H1 (cell line): Measurements from ENCODE around the gene GNG7. TPM values are rescaled to one million over a fixed set of nuclear protein-coding genes. Genes with fewer than 3 reads are reported as not detected.

Source experiments
- E2F6 ChIP-seq: IDR thresholded peaks from 2 replicates; pipeline ENCODE4 v1.6.1; 2012; ENCODE audit warnings: inconsistent platforms
- polyA plus RNA-seq, 7 experiments: library from polyadenylated mRNA; depleted of rRNA in 3 of 7; stranded (reverse) in 5 of 7; unstranded in 2 of 7; fragments of >200 nt in 5 of 7; fragments of 200-250 nt in 2 of 7; gene quantifications; 1 replicate in 5 of 7; 2 replicates in 1 of 7; 4 replicates in 1 of 7; pipeline versions ENCODE4 v1.2.1 to v1.2.3, GENCODE V29; 2011 to 2013; ENCODE audit warnings: missing spikeins in 2 of 7, mixed read lengths in 2 of 7
- total RNA-seq: library from RNA; stranded (reverse); fragmentation: NEBNext Ultra II Directional; extraction: Animal tissue kit (Norgen Biotek cat#: 25700); gene quantifications from 2 replicates; pipeline ENCODE4 v1.2.1, GENCODE V29; 2021

GNG7 gene
- total and polyA plus RNA-seq, 2 of the 8 experiments (the other 6 are each of a cell fraction or from before 2014, with no cell fraction given): 2.8 to 7.8 TPM

DNA sequence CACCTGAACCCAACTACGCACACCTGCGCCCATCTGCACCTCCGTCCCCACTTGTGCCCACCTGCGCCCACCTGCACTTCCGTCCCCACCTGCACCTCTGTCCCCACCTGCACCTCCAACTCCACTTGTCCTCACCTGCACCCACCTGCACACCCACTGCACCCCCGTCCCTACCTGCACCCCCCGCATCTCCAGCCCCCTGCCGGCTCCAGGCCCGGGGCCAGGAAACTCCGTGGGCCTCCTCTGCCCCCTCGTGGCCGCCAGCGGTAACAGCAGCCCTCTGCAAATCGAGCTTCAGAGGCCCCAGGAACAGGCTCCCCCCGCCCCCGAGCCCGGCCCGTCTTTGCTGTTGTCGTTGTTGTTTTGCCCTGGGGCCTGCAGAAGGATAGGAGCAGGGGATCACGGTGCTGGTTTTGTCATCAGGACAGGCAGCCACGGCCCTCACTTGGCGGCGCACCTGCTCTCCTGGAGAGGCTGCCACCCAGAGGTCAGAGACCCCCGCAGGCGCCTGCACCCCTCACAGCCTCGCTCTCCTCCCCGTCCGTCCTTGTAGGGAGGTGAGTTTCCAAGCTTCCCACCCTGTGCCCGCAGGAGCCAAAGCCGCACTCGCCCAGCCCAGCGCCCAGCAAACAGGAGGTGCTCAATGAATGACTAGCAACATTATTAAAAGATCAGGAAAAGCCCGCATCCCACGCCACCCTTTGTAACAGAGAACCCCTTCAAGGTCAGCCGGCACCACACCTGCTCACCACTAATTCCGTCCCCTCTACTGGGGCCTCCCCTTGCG is 65.4 kb downstream of the GNG7 start (continued):
- no peak for TF ChIP-seq E2F6
